ENCODE measurements around the gene EMILIN2. TPM values are rescaled to one million over a fixed set of nuclear protein-coding genes. Genes with fewer than 3 reads are reported as not detected.

EMILIN2 gene
- total and polyA plus RNA-seq, 9 of the 15 experiments (the other 6 are each of a cell fraction or from before 2014, with no cell fraction given) = 0.01 to 0.40 (median 0.19) TPM

DNA sequence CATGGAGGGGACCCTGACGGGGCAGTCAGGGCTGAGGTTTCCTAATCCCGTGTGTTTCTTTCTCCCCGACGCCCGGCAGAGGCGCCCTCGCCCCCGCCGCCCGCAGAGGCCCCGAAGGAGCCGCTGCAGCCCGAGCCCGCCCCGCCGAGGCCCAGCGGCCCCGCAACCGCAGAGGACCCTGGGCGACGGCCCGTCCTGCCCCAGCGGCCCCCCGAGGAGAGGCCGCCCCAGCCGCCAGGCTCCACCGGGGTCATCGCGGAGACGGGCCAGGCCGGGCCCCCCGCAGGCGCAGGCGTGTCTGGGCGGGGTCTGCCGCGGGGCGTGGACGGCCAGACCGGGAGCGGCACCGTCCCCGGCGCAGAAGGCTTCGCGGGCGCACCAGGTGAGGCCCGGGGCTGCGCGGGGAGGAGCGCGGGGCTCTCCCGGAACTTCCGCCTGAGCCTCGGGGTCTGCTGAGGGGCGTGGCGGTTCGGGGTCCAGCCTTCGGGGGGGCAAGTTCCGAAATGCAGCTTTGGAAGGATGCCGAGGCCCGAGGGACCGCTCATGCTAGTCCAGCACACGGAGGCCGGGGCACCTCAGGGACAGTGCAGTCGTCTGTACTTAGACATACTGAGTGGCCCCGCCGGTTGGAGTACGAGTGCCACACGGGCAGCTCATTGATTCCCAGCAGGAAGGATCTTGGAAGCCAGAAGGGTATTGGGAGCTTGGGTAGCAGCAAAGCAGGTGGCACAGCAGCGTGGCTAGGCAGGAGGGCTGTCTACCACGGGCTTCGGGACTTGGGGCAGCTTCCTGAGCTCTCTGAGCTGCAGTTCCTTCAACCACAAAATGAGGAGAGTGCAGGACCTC lies 60.1 kb downstream of the EMILIN2 start (continued):
- TF ChIP-seq POLR2G (IDR thresholded peaks at IDR 0.05; ENCODE audit: low read depth, low read length) (no peak), NONO (IDR thresholded peaks at IDR 0.05; ENCODE audit: low read depth in 2 of 2, low read length in 1 of 2) (peak in 1 of 2 experiments; percentile 59; a peak in 1 of 4 replicates), ZBTB7A (IDR thresholded peaks at IDR 0.05; ENCODE audit: borderline replicate concordance, control insufficient read depth, low read depth, low read length) (peak; percentile 77), DEAF1 (CRISPR knock-in tag; IDR thresholded peaks at IDR 0.05) (no peak), FOXA3 (CRISPR knock-in tag; conservative IDR thresholded peaks at IDR 0.05 in 1 of 2, IDR thresholded peaks at IDR 0.05 in 1 of 2) (no peak), SMAD2 (IDR thresholded peaks at IDR 0.05; ENCODE audit: low read depth, low read length) (no peak), CBFB (CRISPR knock-in tag; IDR thresholded peaks at IDR 0.05) (0 out of 2 replicates have a peak, but pooled peaks have one; percentile 35), MAZ (CRISPR knock-in tag; conservative IDR thresholded peaks at IDR 0.05 in 1 of 2, IDR thresholded peaks at IDR 0.05 in 1 of 2) (peak in 1 of 2 experiments; percentile 57; a peak in 2 of 4 replicates), C11orf30 (IDR thresholded peaks at IDR 0.05; ENCODE audit: low read depth) (no peak), SMC3 (conservative IDR thresholded peaks at IDR 0.05; ENCODE audit: insufficient read depth, low read depth, low read length) (0 out of 2 replicates have a peak, but pooled peaks have one; percentile 4), ZFX (CRISPR knock-in tag; IDR thresholded peaks at IDR 0.05) (peak; percentile 52), EP400 (IDR thresholded peaks at IDR 0.05) (no peak)
- TF ChIP-seq, protein P1, sequence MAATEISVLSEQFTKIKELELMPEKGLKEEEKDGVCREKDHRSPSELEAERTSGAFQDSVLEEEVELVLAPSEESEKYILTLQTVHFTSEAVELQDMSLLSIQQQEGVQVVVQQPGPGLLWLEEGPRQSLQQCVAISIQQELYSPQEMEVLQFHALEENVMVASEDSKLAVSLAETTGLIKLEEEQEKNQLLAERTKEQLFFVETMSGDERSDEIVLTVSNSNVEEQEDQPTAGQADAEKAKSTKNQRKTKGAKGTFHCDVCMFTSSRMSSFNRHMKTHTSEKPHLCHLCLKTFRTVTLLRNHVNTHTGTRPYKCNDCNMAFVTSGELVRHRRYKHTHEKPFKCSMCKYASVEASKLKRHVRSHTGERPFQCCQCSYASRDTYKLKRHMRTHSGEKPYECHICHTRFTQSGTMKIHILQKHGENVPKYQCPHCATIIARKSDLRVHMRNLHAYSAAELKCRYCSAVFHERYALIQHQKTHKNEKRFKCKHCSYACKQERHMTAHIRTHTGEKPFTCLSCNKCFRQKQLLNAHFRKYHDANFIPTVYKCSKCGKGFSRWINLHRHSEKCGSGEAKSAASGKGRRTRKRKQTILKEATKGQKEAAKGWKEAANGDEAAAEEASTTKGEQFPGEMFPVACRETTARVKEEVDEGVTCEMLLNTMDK (IDR thresholded peaks at IDR 0.05; ENCODE audit: borderline replicate concordance, insufficient read depth, low read depth, low read length, poor library complexity, severe bottlenecking) = peak; percentile 15
- TF ChIP-seq, protein P2, sequence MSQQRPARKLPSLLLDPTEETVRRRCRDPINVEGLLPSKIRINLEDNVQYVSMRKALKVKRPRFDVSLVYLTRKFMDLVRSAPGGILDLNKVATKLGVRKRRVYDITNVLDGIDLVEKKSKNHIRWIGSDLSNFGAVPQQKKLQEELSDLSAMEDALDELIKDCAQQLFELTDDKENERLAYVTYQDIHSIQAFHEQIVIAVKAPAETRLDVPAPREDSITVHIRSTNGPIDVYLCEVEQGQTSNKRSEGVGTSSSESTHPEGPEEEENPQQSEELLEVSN (IDR thresholded peaks at IDR 0.05; ENCODE audit: borderline replicate concordance in 1 of 2, extremely low read depth in 1 of 2, insufficient read depth in 1 of 2, insufficient read length in 1 of 2, low read depth in 1 of 2, low read length in 1 of 2, poor library complexity in 1 of 2, severe bottlenecking in 1 of 2) = peak in 1 of 2 experiments; percentile 40
- TF ChIP-seq, protein P3, sequence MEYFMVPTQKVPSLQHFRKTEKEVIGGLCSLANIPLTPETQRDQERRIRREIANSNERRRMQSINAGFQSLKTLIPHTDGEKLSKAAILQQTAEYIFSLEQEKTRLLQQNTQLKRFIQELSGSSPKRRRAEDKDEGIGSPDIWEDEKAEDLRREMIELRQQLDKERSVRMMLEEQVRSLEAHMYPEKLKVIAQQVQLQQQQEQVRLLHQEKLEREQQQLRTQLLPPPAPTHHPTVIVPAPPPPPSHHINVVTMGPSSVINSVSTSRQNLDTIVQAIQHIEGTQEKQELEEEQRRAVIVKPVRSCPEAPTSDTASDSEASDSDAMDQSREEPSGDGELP (CRISPR knock-in tag; IDR thresholded peaks at IDR 0.05; ENCODE audit: borderline replicate concordance) = no peak
